Gastrocnemius medialis (tissue), 4 donors: ENCODE measurements around the gene NGB. TPM values are rescaled to one million over a fixed set of nuclear protein-coding genes. Genes with fewer than 3 reads are reported as not detected.

Experiments used
- ATAC-seq, 2 donors: fragments of 150-250 bp; one replicate each; pipeline ENCODE4 v1.9.1; 2016
- DNase-seq, 2 donors: peaks; one replicate each; pipeline ENCODE4 v3.0.0-alpha.2; 2019
- H3K27ac ChIP-seq, 4 donors: fragments of 200-600 bp; sonication (generic); 1 replicate in 1 of 4; 2 replicates in 3 of 4; pipeline ENCODE4 v1.5.1; 2016 to 2018; ENCODE audit warnings: mild to moderate bottlenecking in 2 of 4, moderate library complexity in 1 of 4
- H3K27me3 ChIP-seq, 3 donors: fragments of 200-600 bp; sonication (generic) in 2 of 3; 1 replicate in 1 of 3; 2 replicates in 2 of 3; pipeline versions ENCODE4 v1.5.1 to v1.6.0; 2016 to 2019; ENCODE audit warnings: mild to moderate bottlenecking in 1 of 3, moderate library complexity in 1 of 3
- H3K36me3 ChIP-seq, 2 donors: fragments of 200-600 bp; sonication (generic) in 1 of 2; one replicate each; pipeline ENCODE4 v1.5.1; 2017 to 2018
- H3K4me1 ChIP-seq, 2 donors: fragments of 200-600 bp; sonication (generic) in 1 of 2; one replicate each; pipeline ENCODE4 v1.5.1; 2016 to 2017; ENCODE audit warnings: mild to moderate bottlenecking in 2 of 2
- H3K4me3 ChIP-seq, 4 donors: fragments of 200-600 bp; sonication (generic) in 3 of 4; 1 replicate in 1 of 4; 2 replicates in 3 of 4; pipeline ENCODE4 v1.5.1; 2016 to 2019; ENCODE audit warnings: mild to moderate bottlenecking in 2 of 4
- H3K9me3 ChIP-seq, 3 donors: fragments of 200-600 bp; sonication (generic) in 2 of 3; 1 replicate in 1 of 3; 2 replicates in 2 of 3; pipeline ENCODE4 v1.5.1; 2016 to 2019
- POLR2A ChIP-seq, 2 donors: fragments of 450-650 bp; IDR thresholded peaks; one replicate each; pipeline ENCODE4 v1.6.1; 2017; ENCODE audit warnings: antibody characterized with exemption in 2 of 2, mild to moderate bottlenecking in 2 of 2, moderate library complexity in 2 of 2
- in situ Hi-C, 4 donors: fragments of 200-750 bp; cut with MboI; loops; one replicate each; pipeline versions ENCODE4 v1.15.0 to v1.8.0; 2017; ENCODE audit warnings: low sequenced_read_pairs in 4 of 4
- intact Hi-C: fragments of 100-400 bp; cut with DNase I; formaldehyde crosslinking; loops from one replicate; pipeline ENCODE4 v1.15.1; 2023; ENCODE audit warnings: low total_unique reads
- total RNA-seq, 4 donors: library from RNA; depleted of rRNA; stranded (reverse); fragments of >200 nt; gene quantifications; one replicate each; pipeline versions ENCODE4 v1.1.0 to v1.2.3, GENCODE V29; 2016
- TF ChIP-seq, protein P1 (sequence below), 5 experiments: fragments of 450-650 bp in 3 of 5; fragments of 200-600 bp in 2 of 5; sonication (generic) in 2 of 5; IDR thresholded peaks in 4 of 5; conservative IDR thresholded peaks in 1 of 5; 1 replicate in 4 of 5; 2 replicates in 1 of 5; pipeline ENCODE4 v1.5.1; 2016 to 2019; ENCODE audit warnings: antibody characterized with exemption in 5 of 5, mild to moderate bottlenecking in 3 of 5, moderate library complexity in 3 of 5

The NGB gene
- total RNA-seq, 4 donors from 2014 or later = not detected

DNA sequence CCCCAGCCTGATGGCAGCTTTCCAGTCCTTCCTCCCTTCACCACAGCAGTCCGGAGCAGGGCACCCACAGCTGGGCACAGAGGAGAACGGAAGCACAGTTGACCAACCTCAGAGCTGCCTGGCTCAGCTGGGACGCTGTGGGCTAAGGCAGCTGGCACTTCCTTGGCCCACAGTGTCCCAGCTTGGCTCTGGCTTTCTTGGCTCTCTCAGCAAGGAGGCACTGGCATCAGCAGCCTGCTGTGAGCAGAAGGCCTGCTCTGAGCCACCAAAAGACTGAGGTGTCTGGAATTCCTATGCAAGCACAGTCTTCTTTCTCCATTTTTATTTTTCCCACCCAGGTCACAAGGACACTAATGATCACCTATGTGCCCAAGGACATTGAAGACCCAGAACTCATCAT lies 32.6 kb downstream of the NGB start:
- no peaks in the 10 kb centered on the region for H3K27me3 ChIP-seq
- DNase-seq = no peak
- in situ Hi-C loops (no loop called here), intact Hi-C loops (no loop called here)
- H3K9me3 ChIP-seq = no peaks in the 10 kb centered on the region
- no peaks in the 10 kb centered on the region for H3K36me3 ChIP-seq
- no peak overlapping the region for H3K4me3 ChIP-seq
- no peak overlapping the region for H3K27ac ChIP-seq
- ATAC-seq = no peak
- TF ChIP-seq POLR2A (IDR thresholded peaks at IDR 0.05) = no peak
- TF ChIP-seq, protein P1, sequence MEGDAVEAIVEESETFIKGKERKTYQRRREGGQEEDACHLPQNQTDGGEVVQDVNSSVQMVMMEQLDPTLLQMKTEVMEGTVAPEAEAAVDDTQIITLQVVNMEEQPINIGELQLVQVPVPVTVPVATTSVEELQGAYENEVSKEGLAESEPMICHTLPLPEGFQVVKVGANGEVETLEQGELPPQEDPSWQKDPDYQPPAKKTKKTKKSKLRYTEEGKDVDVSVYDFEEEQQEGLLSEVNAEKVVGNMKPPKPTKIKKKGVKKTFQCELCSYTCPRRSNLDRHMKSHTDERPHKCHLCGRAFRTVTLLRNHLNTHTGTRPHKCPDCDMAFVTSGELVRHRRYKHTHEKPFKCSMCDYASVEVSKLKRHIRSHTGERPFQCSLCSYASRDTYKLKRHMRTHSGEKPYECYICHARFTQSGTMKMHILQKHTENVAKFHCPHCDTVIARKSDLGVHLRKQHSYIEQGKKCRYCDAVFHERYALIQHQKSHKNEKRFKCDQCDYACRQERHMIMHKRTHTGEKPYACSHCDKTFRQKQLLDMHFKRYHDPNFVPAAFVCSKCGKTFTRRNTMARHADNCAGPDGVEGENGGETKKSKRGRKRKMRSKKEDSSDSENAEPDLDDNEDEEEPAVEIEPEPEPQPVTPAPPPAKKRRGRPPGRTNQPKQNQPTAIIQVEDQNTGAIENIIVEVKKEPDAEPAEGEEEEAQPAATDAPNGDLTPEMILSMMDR (IDR thresholded peaks at IDR 0.05 in 4 of 5, conservative IDR thresholded peaks at IDR 0.05 in 1 of 5) = no peak
- H3K4me1 ChIP-seq = no peaks in the 10 kb centered on the region

DNA sequence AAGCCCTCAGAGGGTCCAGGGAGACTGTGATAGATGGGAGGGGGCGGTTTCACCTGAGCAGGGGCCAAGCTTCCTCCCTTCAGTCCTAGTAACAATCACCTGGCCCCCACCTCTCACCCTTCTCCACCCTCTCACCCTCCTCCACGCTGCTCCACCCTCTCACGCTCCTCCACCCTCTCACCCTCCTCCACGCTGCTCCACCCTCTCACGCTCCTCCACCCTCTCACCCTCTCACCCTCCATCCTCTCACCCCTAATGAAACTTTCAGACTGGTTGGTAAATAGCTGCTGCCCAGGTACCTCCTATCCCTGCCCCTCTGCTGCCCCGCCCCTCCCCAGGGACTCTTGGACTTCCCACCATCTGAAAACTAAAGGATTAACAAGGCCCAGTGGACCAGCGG lies 34.2 kb downstream of the NGB start:
- ATAC-seq = no peak
- in situ Hi-C loops = no loop called here

DNA sequence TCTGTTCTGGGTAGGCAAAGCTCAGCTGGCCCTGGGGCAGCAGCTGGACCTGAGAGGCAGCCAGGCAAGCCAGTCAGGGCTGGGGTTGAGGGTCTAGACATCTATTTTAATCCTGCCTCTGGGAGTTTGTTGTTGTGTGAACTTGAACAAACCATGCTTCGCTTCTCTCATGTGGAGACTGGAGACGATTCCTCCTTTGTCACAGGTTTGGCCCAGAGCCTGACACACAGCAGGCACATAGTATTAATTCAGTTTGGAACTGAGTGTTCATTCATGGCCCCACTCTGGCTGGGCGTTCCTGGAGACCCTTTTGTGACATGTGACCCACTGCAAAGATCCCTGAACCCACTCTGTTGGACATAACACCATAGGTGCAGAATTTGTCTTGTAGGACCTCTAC lies 39.3 kb downstream of the NGB start:
- Histone ChIP-seq H3K27ac (no peak overlapping the region), H3K4me1 (no peaks in the 10 kb centered on the region), H3K9me3 (no peaks in the 10 kb centered on the region), H3K27me3 (no peaks in the 10 kb centered on the region), H3K4me3 (no peak overlapping the region), H3K36me3 (no peaks in the 10 kb centered on the region)
- no peak for DNase-seq
- in situ Hi-C loops (no loop called here), intact Hi-C loops (no loop called here)
- ATAC-seq = no peak
- TF ChIP-seq POLR2A (IDR thresholded peaks at IDR 0.05) = no peak
- TF ChIP-seq, protein P1 (IDR thresholded peaks at IDR 0.05 in 4 of 5, conservative IDR thresholded peaks at IDR 0.05 in 1 of 5) = no peak

More for the DNA sequence above, 34.2 kb downstream of the NGB start:
- no peak overlapping the region for H3K4me3 ChIP-seq
- H3K27me3 ChIP-seq = no peaks in the 10 kb centered on the region
- intact Hi-C loops = no loop called here
- H3K4me1 ChIP-seq = no peaks in the 10 kb centered on the region
- TF ChIP-seq POLR2A (IDR thresholded peaks at IDR 0.05) = no peak
- TF ChIP-seq, protein P1 (IDR thresholded peaks at IDR 0.05 in 4 of 5, conservative IDR thresholded peaks at IDR 0.05 in 1 of 5) = no peak
- no peaks in the 10 kb centered on the region for H3K9me3 ChIP-seq
- no peak for DNase-seq
- H3K27ac ChIP-seq = no peak overlapping the region
- no peaks in the 10 kb centered on the region for H3K36me3 ChIP-seq

DNA sequence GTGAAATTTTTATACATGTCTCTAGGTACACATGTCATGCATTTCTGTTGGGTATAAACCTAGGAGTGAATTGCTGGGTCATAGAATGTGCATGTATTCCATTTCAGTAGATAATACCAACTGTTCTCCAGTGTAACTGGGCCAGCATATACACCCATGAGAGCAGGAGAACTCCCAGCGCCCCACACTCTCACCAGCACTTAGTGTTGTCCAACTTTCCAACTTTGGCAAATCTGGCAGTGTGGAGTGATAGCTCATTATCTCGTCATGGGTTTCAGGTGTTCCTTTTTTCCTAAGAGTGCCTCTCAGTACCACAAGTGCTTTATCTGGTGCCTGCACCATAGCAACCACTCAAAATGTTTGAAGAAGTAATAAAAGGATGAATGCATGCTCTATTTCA lies 40.1 kb downstream of the NGB start:
- intact Hi-C loops (no loop called here), in situ Hi-C loops (no loop called here)
- Histone ChIP-seq H3K4me1 (no peaks in the 10 kb centered on the region), H3K9me3 (no peaks in the 10 kb centered on the region), H3K27me3 (no peaks in the 10 kb centered on the region), H3K36me3 (no peaks in the 10 kb centered on the region), H3K27ac (no peak overlapping the region), H3K4me3 (no peak overlapping the region)
- TF ChIP-seq POLR2A (IDR thresholded peaks at IDR 0.05) = no peak
- TF ChIP-seq, protein P1 (IDR thresholded peaks at IDR 0.05 in 4 of 5, conservative IDR thresholded peaks at IDR 0.05 in 1 of 5) = no peak
- ATAC-seq (no peak), DNase-seq (no peak)

DNA sequence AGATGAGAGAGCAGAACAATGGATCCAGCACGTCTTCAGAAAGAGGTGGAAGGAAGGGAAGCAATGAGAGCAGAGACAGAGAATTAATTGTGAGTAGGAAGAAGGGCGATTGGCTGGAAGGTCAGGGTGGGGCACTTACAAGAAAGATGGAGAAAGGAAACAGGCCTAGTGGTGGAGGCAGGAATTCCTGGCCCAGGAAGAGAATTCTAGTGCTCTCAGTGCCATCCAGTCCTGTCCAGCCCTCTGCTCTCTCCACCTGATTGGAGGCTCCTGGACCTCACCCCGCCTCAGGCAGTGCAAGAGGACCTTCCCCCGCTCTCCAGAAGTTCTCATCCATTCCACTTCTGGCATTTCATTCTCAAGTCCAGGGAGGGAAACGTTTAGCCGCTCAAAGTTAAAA lies 43.0 kb downstream of the NGB start:
- H3K36me3 ChIP-seq = no peaks in the 10 kb centered on the region
- DNase-seq (no peak), ATAC-seq (no peak)
- H3K27ac ChIP-seq = no peak overlapping the region
- H3K9me3 ChIP-seq = no peaks in the 10 kb centered on the region
- H3K4me3 ChIP-seq = no peak overlapping the region
- H3K27me3 ChIP-seq = no peaks in the 10 kb centered on the region
- TF ChIP-seq, protein P1 (IDR thresholded peaks at IDR 0.05 in 4 of 5, conservative IDR thresholded peaks at IDR 0.05 in 1 of 5) = no peak
- no peak for TF ChIP-seq POLR2A (IDR thresholded peaks at IDR 0.05)
- no peaks in the 10 kb centered on the region for H3K4me1 ChIP-seq
- in situ Hi-C loops (no loop called here), intact Hi-C loops (no loop called here)
